T-helper 22 cell (primary cell): ENCODE data around the gene XKRX.

Experiments used
- DNase-seq: peaks from one replicate; pipeline ENCODE4 v3.0.0-alpha.2; 2020; ENCODE audit warnings: low read depth

XKRX gene

GRCh38 chrX:100895365-100896075, 33.2 kb downstream of the XKRX start:
- DNase-seq = no peak

- DNase-seq = no peak
Measured at GRCh38 chrX:100883654-100884053, 45.1 kb downstream of the XKRX start.

GRCh38 chrX:100880368-100880767, 48.3 kb downstream of the XKRX start:
- no peak for DNase-seq

GRCh38 chrX:100874325-100874724, 54.4 kb downstream of the XKRX start, which contains the start of gene NOX1:
TSS of gene NOX1 (minus strand) at chrX:100874359. CDS start at chrX:100874139, 220 bp downstream.
- DNase-seq = no peak

GRCh38 chrX:100871594-100872560, 56.8 kb downstream of the XKRX start:
- DNase-seq = no peak

GRCh38 chrX:100870527-100870926, 58.2 kb downstream of the XKRX start:
- no peak for DNase-seq

- DNase-seq = no peak
Measured at GRCh38 chrX:100868273-100868672, 60.4 kb downstream of the XKRX start.

GRCh38 chrX:100864657-100865391, 63.9 kb downstream of the XKRX start:
- DNase-seq = no peak
